IMR-90 (cell line): ENCODE measurements around the gene FCRL5. TPM values are rescaled to one million over a fixed set of nuclear protein-coding genes. Genes with fewer than 3 reads are reported as not detected.

Experiments
- ATAC-seq: fragments of 200-7000 bp; cut with Tn5 transposase; 2 replicates; pipeline ENCODE4 v1.9.1; 2020; ENCODE audit warnings: low read depth, mild to moderate bottlenecking, moderate library complexity
- BruUV-seq: library from RNA; stranded (reverse); fragments of 400-500 nt; replicated peaks from 2 replicates; lab custom pipeline; 2021; lab: Mats Ljungman, UMichigan
- CTCF ChIA-PET: fragments of 300-600 bp; formaldehyde crosslinking; extraction: SDS; loops from one replicate; lab custom pipeline; 2021; ENCODE audit warnings: antibody characterized with exemption; lab: Yijun Ruan, JAX
- POLR2A ChIA-PET: fragments of 300-600 bp; sonication (Branson Sonifier 250); formaldehyde crosslinking; loops from one replicate; lab custom pipeline; 2022; ENCODE audit warnings: antibody characterized with exemption; ENCODE audit not compliant: unreplicated experiment; lab: Charles Lee
- DNase-seq: peaks from one replicate; pipeline ENCODE4 v3.0.0; 2013
- H2AFZ ChIP-seq: replicated peaks from 2 replicates; pipeline ENCODE3; 2013; ENCODE audit warnings: low read length, mild to moderate bottlenecking; ENCODE audit not compliant: poor library complexity
- H2AK5ac ChIP-seq: 2 replicates; pipeline ENCODE4 v1.6.1; 2013; ENCODE audit warnings: low read depth, low read length, inconsistent platforms
- H2AK9ac ChIP-seq: replicated peaks from 2 replicates; pipeline ENCODE3; 2013; ENCODE audit warnings: mild to moderate bottlenecking, low read depth, low read length, moderate library complexity; ENCODE audit not compliant: poor library complexity
- H2BK120ac ChIP-seq: 2 replicates; pipeline ENCODE4 v1.6.1; 2013; ENCODE audit warnings: low read depth, low read length, inconsistent platforms
- H2BK15ac ChIP-seq: 3 replicates; pipeline ENCODE4 v1.6.1; 2013; ENCODE audit warnings: low read depth, low read length, inconsistent platforms
- H2BK20ac ChIP-seq: 2 replicates; pipeline ENCODE4 v1.6.1; 2013; ENCODE audit warnings: low read depth, mild to moderate bottlenecking, inconsistent platforms, low read length, moderate library complexity
- H2BK5ac ChIP-seq: 2 replicates; pipeline ENCODE4 v1.6.1; 2013; ENCODE audit warnings: mild to moderate bottlenecking, low read depth, low read length, inconsistent platforms; ENCODE audit not compliant: poor library complexity, severe bottlenecking
- H3K14ac ChIP-seq: replicated peaks from 2 replicates; pipeline ENCODE4 v1.6.1; 2013; ENCODE audit warnings: low read depth, low read length, inconsistent platforms
- H3K18ac ChIP-seq: 2 replicates; pipeline ENCODE4 v1.6.1; 2013; ENCODE audit warnings: low read depth, low read length, control low read depth
- H3K23ac ChIP-seq: 2 replicates; pipeline ENCODE4 v1.6.1; 2013; ENCODE audit warnings: low read depth, low read length, inconsistent platforms
- H3K27ac ChIP-seq: 2 replicates; pipeline ENCODE4 v1.5.1; 2013; ENCODE audit warnings: mild to moderate bottlenecking, control low read depth, low read length; ENCODE audit not compliant: insufficient read depth
- H3K27me3 ChIP-seq: 2 replicates; pipeline ENCODE4 v1.6.1; 2013; ENCODE audit warnings: low read length; ENCODE audit not compliant: control insufficient read depth, insufficient read depth
- H3K36me3 ChIP-seq: 2 replicates; pipeline ENCODE4 v1.6.1; 2013; ENCODE audit warnings: low read length, mixed read lengths; ENCODE audit not compliant: control insufficient read depth, insufficient read depth
- H3K4ac ChIP-seq: 2 replicates; pipeline ENCODE4 v1.6.1; 2013; ENCODE audit warnings: low read depth, low read length, inconsistent platforms
- H3K4me1 ChIP-seq: 2 replicates; pipeline ENCODE4 v1.6.1; 2013; ENCODE audit warnings: low read length, mixed read lengths; ENCODE audit not compliant: control insufficient read depth, insufficient read depth
- H3K4me2 ChIP-seq: 2 replicates; pipeline ENCODE4 v1.6.1; 2013; ENCODE audit warnings: low read depth, mild to moderate bottlenecking, control low read depth, low read length, moderate library complexity
- H3K4me3 ChIP-seq: 2 replicates; pipeline ENCODE4 v1.5.1; 2013; ENCODE audit warnings: low read depth, mild to moderate bottlenecking, control low read depth, low read length, moderate library complexity; ENCODE audit not compliant: insufficient read depth
- H3K56ac ChIP-seq: 2 replicates; pipeline ENCODE4 v1.6.1; 2013; ENCODE audit warnings: low read length, inconsistent platforms; ENCODE audit not compliant: insufficient read depth; ENCODE audit errors: extremely low read depth
- H3K79me1 ChIP-seq, 2 experiments: 2 replicates each; pipeline ENCODE4 v1.6.1; 2013; ENCODE audit warnings: low read length in 2 of 2, inconsistent platforms in 1 of 2, low read depth in 1 of 2
- H3K9ac ChIP-seq: 2 replicates; pipeline ENCODE4 v1.6.1; 2013; ENCODE audit warnings: low read depth, low read length, control low read depth
- H3K9me1 ChIP-seq: 2 replicates; pipeline ENCODE4 v1.6.1; 2013; ENCODE audit warnings: low read length, inconsistent platforms; ENCODE audit not compliant: insufficient read depth
- H3K9me3 ChIP-seq: 2 replicates; pipeline ENCODE4 v1.6.1; 2013; ENCODE audit warnings: low read length; ENCODE audit not compliant: control insufficient read depth, insufficient read depth
- H4K20me1 ChIP-seq: 2 replicates; pipeline ENCODE4 v1.6.1; 2013; ENCODE audit warnings: low read length, inconsistent platforms; ENCODE audit not compliant: insufficient read depth
- H4K5ac ChIP-seq: 2 replicates; pipeline ENCODE4 v1.6.1; 2013; ENCODE audit warnings: mild to moderate bottlenecking, low read depth, low read length, control low read depth
- H4K8ac ChIP-seq, 2 experiments: 2 replicates each; pipeline ENCODE4 v1.6.1; 2013; ENCODE audit warnings: low read depth in 2 of 2, low read length in 2 of 2, control low read depth in 1 of 2, inconsistent platforms in 1 of 2
- H4K91ac ChIP-seq: 2 replicates; pipeline ENCODE4 v1.6.1; 2013; ENCODE audit warnings: low read depth, low read length, inconsistent platforms; ENCODE audit not compliant: insufficient read depth
- CTCF ChIP-seq: conservative IDR thresholded peaks from 2 replicates; pipeline ENCODE4 v1.5.1; 2012; ENCODE audit warnings: mild to moderate bottlenecking, low read depth, low read length, improper control_type of control experiment
- MAFK ChIP-seq: IDR thresholded peaks from 2 replicates; pipeline ENCODE4 v1.6.1; 2012; ENCODE audit warnings: low read depth, low read length, improper control_type of control experiment
- NFE2L2 ChIP-seq: fragments of 150-350 bp; IDR thresholded peaks from 2 replicates; pipeline ENCODE4 v1.6.1; 2016; ENCODE audit warnings: low read depth, mild to moderate bottlenecking, low read length
- SMC3 ChIP-seq: fragments of 150-350 bp; IDR thresholded peaks from 2 replicates; pipeline ENCODE4 v1.6.1; 2016; ENCODE audit warnings: low read depth, mild to moderate bottlenecking, antibody characterized with exemption, low read length, moderate library complexity
- WGBS, 2 experiments: methylation state at CpG; one replicate each; pipeline versions ENCODE4 v1.1.5 to v1.1.7; 2013; ENCODE audit warnings: missing lambda C conversion rate in 2 of 2; ENCODE audit not compliant: insufficient read length in 1 of 2; ENCODE audit errors: extremely low coverage in 2 of 2; 5-methylcytosine and 5-hydroxymethylcytosine counted together
- dilution Hi-C: fragments of 300-500 bp; cut with HindIII; formaldehyde crosslinking; loops from one replicate; pipeline ENCODE4 v1.14.3; 2018; ENCODE audit warnings: low sequenced_read_pairs; ENCODE audit not compliant: unreplicated experiment
- in situ Hi-C: fragments of 300-500 bp; cut with MboI; formaldehyde crosslinking; loops from 3 replicates; pipeline ENCODE4 v1.14.3; 2019; ENCODE audit warnings: low sequenced_read_pairs, inconsistent platforms, mixed read lengths
- intact Hi-C: fragments of 100-400 bp; cut with micrococcal nuclease; formaldehyde crosslinking; loops from 2 replicates; pipeline ENCODE4 v1.10.0; 2022
- polyA plus RNA-seq, 3 experiments: library from polyadenylated mRNA; depleted of rRNA; stranded (reverse); fragments of >200 nt; gene quantifications; 2 replicates each; pipeline ENCODE4 v1.2.3, GENCODE V29; 2012; ENCODE audit warnings: low replicate concordance in 1 of 3
- total RNA-seq: library from RNA; depleted of rRNA; stranded (reverse); fragments of >200 nt; gene quantifications from 2 replicates; pipeline ENCODE4 v1.2.3, GENCODE V29; 2012

FCRL5 gene
- total and polyA plus RNA-seq, 2 of the 4 experiments (the other 2 are of a cell fraction): not detected

GRCh38 chr1:157472959-157473358, 79.4 kb downstream of the FCRL5 start:
- H3K14ac ChIP-seq: no peak overlapping the region
- in situ Hi-C loops (no loop called here), dilution Hi-C loops (no loop called here), intact Hi-C loops (no loop called here)
- no peak overlapping the region for H4K5ac ChIP-seq
- H3K9me1 ChIP-seq: no peaks in the 10 kb centered on the region
- no peak overlapping the region for H3K9ac ChIP-seq
- H2AFZ ChIP-seq: no peak overlapping the region
- no peak overlapping the region for H2BK5ac ChIP-seq
- TF ChIP-seq CTCF (no peak), MAFK (no peak), SMC3 (no peak), NFE2L2 (no peak)
- ATAC-seq: no peak
- H4K91ac ChIP-seq: no peak overlapping the region
- H3K27me3 ChIP-seq: no peaks in the 10 kb centered on the region
- CTCF ChIA-PET: no interaction called here
- POLR2A ChIA-PET: no interaction called here
- H2AK5ac ChIP-seq: no peak overlapping the region
- H4K8ac ChIP-seq: no peak overlapping the region
- no peak overlapping the region for H2BK20ac ChIP-seq
- no peak overlapping the region for H3K4me2 ChIP-seq
- no peak overlapping the region for H2BK15ac ChIP-seq
- no peaks in the 10 kb centered on the region for H3K36me3 ChIP-seq
- WGBS, 2 experiments: no CpG with 5 or more reads among the region's 3 CpGs
- no peaks in the 10 kb centered on the region for H3K79me1 ChIP-seq
- no peaks in the 10 kb centered on the region for H3K4me1 ChIP-seq
- no peak overlapping the region for H2AK9ac ChIP-seq
- H3K4ac ChIP-seq: no peak overlapping the region
- no peak for DNase-seq
- no TSS peak for BruUV-seq
- no peak overlapping the region for H2BK120ac ChIP-seq
- H3K56ac ChIP-seq: no peak overlapping the region
- H3K4me3 ChIP-seq: no peak overlapping the region
- H3K18ac ChIP-seq: no peak overlapping the region
- no peaks in the 10 kb centered on the region for H4K20me1 ChIP-seq
- H3K9me3 ChIP-seq: no peaks in the 10 kb centered on the region
- no peak overlapping the region for H3K27ac ChIP-seq
- H3K23ac ChIP-seq: no peak overlapping the region
